ENCODE measurements around the gene PRKCE. TPM values are rescaled to one million over a fixed set of nuclear protein-coding genes. Genes with fewer than 3 reads are reported as not detected.

The PRKCE gene
- total RNA-seq, 4 donors from 2014 or later, result 10.9 to 19.6 (median 14.9) TPM

GRCh38 chr2:46002947-46003346 lies 351.5 kb downstream of the PRKCE start:
- TF ChIP-seq, protein P1, sequence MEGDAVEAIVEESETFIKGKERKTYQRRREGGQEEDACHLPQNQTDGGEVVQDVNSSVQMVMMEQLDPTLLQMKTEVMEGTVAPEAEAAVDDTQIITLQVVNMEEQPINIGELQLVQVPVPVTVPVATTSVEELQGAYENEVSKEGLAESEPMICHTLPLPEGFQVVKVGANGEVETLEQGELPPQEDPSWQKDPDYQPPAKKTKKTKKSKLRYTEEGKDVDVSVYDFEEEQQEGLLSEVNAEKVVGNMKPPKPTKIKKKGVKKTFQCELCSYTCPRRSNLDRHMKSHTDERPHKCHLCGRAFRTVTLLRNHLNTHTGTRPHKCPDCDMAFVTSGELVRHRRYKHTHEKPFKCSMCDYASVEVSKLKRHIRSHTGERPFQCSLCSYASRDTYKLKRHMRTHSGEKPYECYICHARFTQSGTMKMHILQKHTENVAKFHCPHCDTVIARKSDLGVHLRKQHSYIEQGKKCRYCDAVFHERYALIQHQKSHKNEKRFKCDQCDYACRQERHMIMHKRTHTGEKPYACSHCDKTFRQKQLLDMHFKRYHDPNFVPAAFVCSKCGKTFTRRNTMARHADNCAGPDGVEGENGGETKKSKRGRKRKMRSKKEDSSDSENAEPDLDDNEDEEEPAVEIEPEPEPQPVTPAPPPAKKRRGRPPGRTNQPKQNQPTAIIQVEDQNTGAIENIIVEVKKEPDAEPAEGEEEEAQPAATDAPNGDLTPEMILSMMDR (IDR thresholded peaks at IDR 0.05; ENCODE audit: low read depth), result no peak

DNA sequence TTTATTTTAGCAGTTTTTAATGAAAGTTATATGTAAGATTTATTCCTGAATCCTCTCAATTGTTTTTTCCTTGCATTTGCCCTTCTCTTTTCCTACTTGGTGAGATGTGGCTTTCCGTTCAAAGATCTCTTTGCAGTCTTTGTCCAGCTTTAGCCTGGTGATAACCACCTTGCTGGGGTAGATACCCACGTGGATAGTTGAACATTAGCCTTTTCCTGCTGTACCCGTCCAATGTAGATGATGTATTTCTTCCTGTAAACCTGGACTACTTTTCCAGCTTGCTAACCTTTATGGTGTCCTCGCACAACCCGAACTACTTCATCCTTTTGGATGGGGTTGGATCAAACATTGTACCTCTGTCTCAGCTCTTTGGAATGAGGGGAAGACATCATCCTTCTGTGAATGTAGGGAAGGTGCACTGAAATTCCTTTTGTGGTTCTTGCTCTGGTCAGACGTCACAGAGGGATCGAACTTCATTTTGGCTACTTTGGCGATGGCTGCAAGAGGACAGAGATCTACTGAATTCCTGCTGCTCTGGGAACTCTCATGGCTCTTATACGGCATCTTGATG lies 352.5 kb downstream of the PRKCE start:
- TF ChIP-seq, protein P1 (IDR thresholded peaks at IDR 0.05; ENCODE audit: low read depth), result no peak

DNA sequence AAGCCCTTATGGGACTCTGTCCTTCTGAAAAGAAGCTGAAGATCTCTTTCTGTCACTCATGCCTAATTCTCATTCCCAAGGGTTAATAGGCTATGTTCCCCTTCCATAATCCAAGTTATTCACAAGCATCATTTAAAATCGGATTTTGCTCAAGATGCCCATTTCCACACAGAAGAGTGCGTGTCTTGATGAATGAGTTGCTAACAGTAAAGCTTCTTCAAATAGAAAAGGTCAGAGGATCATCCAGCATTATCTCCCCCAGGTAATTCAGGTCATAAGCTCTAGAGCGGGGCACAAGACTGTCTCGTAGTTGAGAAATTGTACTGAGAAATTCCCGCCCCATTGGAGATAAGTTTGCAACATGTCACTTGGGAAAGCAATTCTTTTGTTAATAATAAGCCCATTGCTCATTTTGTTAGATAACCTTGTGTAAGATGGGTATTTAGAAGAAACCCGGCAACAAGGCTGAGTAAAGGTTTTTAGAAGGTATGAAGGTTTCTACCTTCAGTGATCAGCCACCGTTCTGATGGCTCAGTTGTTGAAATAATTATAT lies 355.1 kb downstream of the PRKCE start:
- TF ChIP-seq, protein P1 (IDR thresholded peaks at IDR 0.05; ENCODE audit: low read depth), result no peak

GRCh38 chr2:46007412-46007811 lies 355.9 kb downstream of the PRKCE start:
- TF ChIP-seq, protein P1 (IDR thresholded peaks at IDR 0.05; ENCODE audit: low read depth), result no peak

DNA sequence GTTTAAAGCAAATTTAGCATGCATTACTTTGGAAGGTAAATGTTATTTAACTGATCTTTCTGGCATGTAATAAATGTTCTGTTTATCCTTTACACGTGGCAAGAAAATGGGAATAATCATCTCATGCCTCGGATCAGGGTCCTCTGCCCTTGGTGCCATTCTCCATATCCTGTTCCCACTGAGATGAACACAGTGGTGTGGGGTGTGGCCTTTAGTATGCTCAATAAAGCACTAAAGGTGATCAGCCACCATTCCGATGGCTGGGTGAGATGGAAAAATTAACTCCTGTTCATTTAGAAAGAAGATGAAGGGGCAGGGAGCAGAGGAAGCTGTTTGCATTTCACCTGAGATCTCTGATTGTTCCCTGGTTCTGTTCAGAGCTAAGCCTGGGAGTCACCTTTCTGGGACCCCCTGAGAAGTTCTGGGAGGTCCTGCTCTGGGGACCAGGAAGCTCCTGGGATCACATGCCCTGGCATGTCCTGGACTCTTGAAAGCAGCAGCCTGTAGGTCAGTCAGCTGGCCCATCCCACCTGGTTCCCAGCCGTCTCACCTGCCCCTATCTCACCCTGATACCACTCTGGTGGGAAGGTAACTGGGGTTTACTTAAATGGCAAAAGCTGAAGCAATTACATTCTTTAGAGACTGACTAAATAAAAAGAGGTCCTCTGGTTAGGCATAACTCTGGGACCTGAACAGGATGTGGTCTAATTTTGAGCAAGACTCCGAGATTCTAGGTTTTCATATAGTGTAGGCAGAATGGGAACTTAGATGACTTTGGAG lies 356.8 kb downstream of the PRKCE start:
- TF ChIP-seq, protein P1 (IDR thresholded peaks at IDR 0.05; ENCODE audit: low read depth), result no peak

DNA sequence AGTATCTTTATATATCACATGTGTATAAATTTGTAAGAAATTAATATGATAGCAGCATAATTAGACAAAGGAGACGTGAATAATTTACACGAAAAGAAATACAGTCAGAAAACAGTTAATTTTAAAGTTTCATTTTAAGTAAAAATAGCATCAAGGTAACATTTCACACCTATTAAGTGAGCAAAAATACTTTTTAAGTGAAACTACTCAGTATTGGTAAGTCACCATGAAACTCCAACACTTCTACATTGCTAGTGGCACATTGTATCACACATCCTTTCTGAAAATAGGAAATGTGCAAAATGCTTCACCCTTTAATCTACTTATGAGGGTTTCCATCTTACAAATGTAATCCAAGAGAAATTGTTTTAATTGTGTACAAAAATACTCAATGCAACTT lies 357.8 kb downstream of the PRKCE start:
- TF ChIP-seq, protein P1 (IDR thresholded peaks at IDR 0.05; ENCODE audit: low read depth), result no peak

DNA sequence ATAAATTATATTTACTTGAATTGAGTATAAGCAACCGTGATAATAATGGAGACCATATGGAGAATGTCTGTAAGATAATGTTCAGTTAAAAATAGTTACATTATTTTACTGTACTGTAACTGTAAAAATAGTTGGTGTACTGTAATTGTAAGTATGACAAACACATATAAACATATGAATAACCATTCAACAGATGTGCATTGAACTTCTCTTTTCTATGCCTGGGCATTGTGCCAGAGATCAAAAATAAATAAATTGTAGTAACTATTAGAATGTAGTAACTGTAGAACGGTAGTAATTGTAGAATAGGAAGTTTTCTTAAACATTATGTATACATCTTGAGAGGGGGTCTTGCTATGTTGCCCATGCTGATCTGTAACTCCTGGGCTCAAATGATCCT lies 358.3 kb downstream of the PRKCE start:
- TF ChIP-seq, protein P1 (IDR thresholded peaks at IDR 0.05; ENCODE audit: low read depth), result no peak
